Cardiac fibroblast (primary cell): ENCODE results near the gene LRFN2.

Experiments
- DNase-seq, 2 donors: peaks; one replicate each; pipeline versions ENCODE4 v3.0.0 to v3.0.0-alpha.2; 2010; ENCODE audit warnings: low read depth in 2 of 2
- H3K4me3 ChIP-seq, 2 donors: replicated peaks in 1 of 2; 1 replicate in 1 of 2; 2 replicates in 1 of 2; pipeline ENCODE4 v1.5.1; 2011; ENCODE audit warnings: low read depth in 2 of 2, low read length in 2 of 2, mild to moderate bottlenecking in 2 of 2, moderate library complexity in 1 of 2
- CTCF ChIP-seq: IDR thresholded peaks from one replicate; pipeline ENCODE4 v1.5.1; 2011; ENCODE audit warnings: low read depth, mild to moderate bottlenecking, low read length, inconsistent platforms

The LRFN2 gene

GRCh38 chr6:40552941-40553340 lies 34.2 kb downstream of the LRFN2 start:
- H3K4me3 ChIP-seq = no peak overlapping the region
- no peak for DNase-seq
- TF ChIP-seq CTCF = no peak

GRCh38 chr6:40551966-40552505 lies 35.1 kb downstream of the LRFN2 start:
- H3K4me3 ChIP-seq = no peak overlapping the region
- no peak for TF ChIP-seq CTCF
- no peak for DNase-seq

- no peak overlapping the region for H3K4me3 ChIP-seq
- TF ChIP-seq CTCF = peak; percentile 35
- DNase-seq = peak; percentile 27 to 66
These were observed 36.7 kb downstream of the LRFN2 start for GRCh38 chr6:40550202-40551101.

- H3K4me3 ChIP-seq = no peak overlapping the region
- no peak for DNase-seq
- TF ChIP-seq CTCF = no peak
These were observed 41.2 kb downstream of the LRFN2 start for GRCh38 chr6:40545954-40546353.

GRCh38 chr6:40543776-40544175 lies 43.4 kb downstream of the LRFN2 start:
- TF ChIP-seq CTCF = no peak

GRCh38 chr6:40543146-40543545 lies 44.0 kb downstream of the LRFN2 start:
- TF ChIP-seq CTCF = no peak
- no peak for DNase-seq
- H3K4me3 ChIP-seq = no peak overlapping the region

More at GRCh38 chr6:40543776-40544175, 43.4 kb downstream of the LRFN2 start:
- no peak overlapping the region for H3K4me3 ChIP-seq
- DNase-seq = no peak
